GM19467 (cell line): ENCODE data around the gene NR5A1.

Experiments used
- ATAC-seq: cut with Tn5 transposase; IDR thresholded peaks from one replicate; pipeline ENCODE4 v1.9.1; 2021; ENCODE audit warnings: mild to moderate bottlenecking, moderate library complexity; ENCODE audit not compliant: unreplicated experiment

NR5A1 gene

DNA sequence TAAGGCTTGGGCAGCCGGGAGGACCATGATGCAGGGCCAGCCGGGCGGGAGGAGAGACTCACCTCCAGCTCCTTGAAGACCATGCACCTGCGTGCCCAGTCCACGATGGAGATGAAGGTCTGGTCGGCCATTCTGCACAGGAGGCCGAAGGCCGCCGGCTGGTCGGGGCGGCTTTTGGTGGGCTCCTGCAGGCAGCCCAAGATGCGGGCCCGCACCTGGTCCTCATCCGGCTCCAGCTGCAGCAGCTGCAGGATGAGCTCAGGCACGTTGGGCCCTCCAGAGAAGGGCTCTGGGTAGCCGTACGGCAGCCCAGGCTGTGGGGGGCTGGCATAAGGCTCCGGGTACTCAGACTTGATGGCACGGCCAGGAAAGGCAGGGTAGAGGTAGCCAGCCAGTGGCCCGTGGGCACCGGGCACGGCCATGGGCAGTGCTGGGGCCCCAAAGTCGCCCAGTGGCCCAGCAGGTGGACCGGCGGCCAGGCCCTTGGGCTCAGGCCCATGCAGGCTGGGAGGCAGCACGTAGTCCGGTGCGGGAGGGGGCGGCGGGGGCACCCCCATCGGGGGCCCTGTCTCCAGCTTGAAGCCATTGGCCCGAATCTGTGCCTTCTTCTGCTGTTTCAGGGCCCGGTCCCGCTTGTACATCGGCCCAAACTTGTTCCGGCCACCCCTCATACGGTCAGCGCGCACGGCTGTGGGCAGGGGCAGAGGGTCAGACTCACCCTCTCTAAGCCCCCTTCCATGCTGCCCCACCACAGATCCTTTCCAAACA, 7.0 kb downstream of the NR5A1 start:
- ATAC-seq: no peak

DNA sequence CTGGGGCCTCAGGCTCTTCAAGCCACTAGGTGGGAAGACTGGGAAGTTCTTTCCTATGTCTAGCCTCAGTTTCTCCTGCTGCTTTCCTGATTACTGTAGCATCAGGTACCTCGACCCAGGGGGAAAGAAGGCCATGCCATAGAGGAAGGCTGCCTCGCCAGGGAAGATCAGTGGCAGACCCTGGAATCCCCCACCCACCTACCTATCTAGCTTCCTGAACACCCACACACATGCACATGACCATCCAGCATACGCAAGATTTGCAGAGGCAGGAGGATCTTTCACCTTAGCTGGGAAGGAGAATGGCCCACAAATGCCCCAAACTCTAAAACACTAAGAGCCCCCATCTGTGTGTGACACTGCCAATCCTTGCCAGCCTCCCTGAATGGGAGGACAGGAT, 8.0 kb downstream of the NR5A1 start:
- no peak for ATAC-seq

DNA sequence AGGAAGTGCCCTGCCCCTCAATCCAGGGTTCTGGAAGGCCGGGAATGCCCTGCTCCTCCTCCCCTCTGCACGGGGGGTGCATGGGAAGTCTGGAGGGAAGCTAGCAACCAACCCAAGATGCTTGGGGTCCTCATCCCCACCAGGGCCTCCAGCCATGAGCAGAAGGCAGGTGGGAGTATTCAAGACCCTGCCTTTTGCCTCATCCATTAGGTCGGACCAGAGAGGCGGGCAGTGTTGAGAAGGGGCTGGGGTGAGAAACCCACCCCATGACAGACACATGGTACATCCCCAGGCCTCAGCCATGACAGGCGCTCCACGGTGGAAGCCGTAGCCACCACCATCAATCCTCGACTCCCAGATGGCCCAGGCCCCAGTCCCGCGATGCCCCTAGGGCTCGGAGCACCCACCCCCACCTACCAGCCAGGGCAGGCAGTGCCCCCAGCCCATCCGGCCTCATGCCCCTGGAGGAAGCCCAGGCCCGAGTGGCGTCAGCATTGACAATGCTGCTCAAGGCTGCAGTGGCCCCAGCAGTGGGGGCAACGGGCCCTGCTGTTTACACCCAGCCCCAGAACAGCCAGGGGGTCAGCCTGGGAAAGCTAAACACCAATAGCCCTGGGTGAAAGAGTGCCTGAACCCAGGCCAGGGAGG, 8.6 kb downstream of the NR5A1 start:
- no peak for ATAC-seq

DNA sequence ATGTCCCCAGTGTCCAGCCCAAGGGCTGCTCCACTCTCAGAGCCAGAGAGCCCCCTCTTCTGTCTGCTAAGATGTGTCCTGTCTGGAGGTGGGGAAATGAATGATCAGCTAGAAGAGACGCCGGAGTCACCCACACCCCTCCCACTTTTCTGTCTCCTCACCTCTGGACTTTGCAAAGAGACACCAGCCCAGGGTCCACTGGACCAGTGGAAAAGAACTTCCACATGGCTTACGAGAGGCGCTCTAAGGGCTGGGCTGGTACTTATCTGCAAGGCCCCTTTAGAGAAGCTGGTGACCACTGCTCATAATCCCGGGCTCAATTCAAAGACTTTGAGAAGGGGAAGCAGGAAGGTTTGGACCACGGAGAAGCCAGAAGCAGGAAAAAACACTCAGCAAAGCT, 9.2 kb downstream of the NR5A1 start:
- ATAC-seq: no peak

DNA sequence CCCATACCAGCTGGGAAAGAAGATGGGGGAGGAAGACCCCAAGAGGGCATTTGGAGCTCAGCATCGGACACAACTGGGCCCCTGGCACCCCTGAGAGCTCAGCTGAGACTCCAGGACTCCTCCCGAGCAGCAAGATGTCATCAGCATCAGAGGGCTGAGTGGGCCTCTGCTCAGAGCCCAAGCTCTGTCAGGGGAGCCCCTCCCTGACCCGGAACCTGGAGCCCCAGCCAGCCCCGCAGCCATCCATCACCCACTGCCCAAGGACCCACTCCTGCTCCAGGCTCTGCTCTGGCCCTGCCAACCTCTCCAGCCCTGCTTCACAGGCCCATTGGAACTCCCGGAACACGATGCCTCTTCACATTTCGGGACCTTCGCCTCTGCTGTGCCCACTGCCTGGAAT, 9.8 kb downstream of the NR5A1 start:
- ATAC-seq: no peak

DNA sequence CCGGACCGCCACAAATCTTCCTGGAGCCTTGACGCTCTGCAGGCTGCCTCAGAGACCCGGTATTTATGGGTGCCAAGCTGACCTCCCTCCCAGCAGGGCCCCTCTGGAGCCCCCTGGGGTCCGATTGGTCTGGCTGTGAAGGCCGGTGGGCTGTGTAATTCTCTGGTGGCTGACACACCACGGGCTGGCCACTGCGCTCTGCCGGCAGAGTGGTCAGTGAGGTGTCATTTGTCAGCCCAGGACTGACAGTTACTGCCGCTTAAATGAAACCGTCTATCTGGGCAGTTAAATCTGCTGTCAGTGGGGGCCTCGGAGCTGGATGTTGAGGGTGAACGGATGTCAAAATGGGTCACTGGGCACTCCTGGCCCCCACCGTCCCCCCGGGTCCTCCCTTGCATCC, 10.7 kb downstream of the NR5A1 start:
- ATAC-seq: no peak

DNA sequence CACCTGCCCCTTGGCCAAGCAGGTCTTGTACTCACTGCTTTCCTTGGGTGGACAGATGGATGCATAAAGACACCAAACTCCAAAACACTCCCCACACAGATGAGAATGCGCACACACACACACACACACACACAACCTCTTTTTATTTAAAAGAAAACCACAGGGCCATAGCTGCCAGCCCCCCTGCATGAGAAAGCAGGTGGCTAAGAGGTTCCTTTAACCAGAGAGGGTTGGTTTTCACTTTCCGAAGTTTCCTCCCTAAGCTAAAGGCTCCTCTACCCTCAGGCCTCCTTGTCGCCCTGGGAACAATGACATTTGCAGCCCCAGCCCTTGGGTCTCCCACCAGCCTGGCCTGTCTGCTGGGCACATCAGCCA, 11.1 kb downstream of the NR5A1 start:
- ATAC-seq: no peak

DNA sequence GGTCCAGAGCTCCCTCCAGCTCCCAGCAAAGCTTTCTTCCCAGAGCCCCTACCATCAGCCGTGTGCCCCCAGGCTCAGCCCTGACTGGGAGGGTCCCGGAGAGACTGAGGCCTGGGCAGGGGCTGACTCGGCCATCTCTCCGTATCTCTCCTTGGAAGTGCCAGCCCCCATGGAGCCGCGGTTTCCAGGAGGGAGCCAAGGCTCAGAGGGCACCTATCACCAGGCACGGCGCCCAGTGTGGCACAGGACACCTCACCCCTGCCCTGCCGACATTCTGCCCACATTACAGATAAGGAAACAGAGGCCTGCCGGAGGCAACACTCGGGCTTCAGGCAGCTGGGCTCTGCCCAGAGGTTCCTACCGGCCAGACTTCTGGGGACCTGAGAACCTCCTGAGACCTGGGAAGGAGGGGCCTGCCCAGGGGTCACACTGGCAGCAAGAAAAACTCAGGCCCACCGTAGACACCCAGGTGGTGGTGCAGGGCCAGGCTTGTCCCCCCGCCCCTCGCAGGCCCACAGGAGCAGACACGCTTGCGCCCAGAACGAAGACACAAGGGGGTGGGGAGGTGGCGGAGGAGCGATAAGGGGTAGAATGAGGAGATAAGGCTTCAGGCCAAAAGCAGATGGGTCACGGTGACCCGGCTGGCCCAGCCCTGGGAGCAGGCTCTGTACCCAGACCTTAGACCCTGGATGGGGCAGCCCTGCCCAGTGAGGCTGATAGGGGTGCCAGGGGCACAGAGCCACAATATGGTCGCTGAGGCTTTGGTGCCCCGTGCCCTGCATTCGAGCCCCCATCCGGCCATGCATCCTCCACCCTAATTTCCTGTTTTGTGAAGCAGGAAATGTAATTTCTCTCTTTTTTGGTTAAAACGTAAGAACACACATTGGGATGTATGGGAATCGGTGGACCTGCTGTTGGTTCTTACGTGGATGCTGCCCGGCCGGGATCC, 11.8 kb downstream of the NR5A1 start:
- ATAC-seq: no peak

DNA sequence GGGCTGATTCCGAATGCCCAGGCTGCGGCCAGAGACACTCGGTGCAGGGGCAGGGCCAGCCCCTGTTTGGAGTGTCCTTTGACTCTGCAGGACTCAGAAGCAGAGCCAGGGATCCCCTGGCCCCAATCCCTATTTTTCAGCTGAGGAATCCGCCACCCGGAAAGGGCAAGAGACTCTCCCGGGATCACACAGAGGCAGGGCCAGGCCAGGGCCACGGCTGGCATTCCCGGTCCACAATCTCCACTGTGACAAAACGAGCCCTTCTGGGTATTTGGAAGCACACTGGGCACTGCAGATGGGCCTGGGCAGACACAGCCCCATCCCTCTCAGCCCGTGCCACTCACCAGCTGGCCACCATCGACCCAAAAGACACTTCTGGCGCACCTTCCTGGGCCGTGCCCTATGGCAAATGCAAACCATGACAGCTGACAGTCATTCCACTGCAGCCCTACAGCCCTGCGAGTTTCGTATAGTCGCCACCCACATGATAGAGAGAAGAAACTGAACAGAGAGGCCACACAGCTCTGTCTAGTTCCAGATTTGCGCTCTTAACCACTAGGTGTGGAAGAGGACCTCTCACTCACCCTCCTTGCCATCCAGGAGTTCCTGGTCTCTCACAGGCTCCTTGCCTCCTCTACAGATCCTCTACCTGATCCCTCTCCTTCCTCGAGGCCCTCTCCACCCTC, 13.3 kb downstream of the NR5A1 start:
- no peak for ATAC-seq

DNA sequence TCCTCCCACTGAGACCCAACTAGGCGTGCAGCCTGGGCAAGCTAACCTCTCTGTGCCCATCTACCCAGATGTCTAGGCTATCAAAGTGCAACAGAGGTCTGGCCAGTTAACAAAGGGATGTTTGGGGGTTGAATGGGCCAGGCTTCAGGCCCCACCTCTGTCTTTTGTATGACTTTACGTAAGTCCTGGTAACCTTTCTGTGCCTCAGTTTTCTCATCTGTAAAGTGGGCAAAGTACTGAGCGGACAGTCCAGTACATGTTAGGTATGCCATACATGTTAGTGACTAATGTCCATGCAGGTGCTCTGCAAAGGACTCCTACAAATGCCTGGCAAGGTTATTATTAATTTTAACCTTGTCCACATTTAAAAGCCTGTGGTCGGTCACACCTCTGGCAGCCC, 14.0 kb downstream of the NR5A1 start:
- ATAC-seq: no peak

DNA sequence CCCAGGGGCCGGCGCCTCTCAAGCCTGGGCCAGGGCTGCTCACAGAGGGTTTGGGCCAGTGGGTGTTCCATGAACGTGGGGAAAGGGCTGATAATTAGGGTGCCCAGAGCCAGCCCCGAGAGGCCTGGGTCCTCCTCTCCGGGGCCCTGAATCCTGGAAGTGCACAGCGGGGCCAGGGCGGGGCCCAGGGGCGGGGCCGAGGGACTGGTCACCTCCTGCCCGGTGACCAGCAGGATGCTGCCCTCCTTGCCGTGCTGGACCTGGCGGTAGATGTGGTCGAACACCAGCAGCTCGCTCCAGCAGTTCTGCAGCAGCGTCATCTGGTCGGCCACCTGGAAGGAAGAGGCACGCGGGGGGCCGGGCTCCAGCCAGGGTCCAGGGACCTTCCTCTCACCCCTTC, 14.4 kb downstream of the NR5A1 start:
- no peak for ATAC-seq

DNA sequence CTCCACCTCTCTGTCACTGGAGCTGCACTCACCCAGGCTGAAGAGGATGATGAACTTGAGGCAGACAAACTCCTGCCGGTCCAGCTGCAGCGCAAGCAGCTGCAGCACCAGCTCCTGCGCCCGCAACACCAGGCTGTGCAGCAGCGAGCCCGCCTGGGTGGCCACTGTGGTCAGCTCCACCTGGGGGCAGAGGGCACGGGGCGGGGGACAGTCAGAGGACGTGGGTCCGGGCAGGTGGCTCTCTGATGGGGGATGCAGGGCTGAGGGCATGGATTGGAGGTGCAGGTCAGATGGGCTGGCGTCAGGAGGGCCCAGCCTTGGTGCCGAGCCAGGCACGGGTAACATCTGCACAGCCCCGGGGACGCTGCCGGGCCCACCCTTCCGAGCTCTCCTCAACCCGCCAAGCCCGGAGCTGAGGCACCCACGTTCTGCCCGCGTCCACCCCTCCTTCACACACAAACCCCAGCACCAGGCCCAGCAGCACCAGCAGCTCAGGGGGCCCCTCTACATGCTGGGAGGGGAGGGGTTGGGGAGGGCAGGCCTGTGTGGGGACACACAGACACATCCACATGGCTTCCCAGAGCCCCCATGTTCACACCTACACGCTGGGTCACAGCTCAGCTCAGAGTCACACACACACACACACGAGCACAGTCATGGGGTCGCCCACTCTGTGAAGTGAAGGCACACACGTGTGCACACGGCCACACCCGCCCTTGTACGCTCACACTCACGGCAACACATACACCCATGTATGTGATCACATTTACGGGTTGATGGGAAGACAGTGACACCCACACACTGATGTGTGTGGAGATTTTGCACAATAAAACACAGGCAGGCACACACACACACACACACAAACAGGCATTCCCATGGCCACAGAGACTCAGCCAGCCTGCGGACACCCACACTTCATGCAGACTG, 15.9 kb downstream of the NR5A1 start:
- no peak for ATAC-seq

DNA sequence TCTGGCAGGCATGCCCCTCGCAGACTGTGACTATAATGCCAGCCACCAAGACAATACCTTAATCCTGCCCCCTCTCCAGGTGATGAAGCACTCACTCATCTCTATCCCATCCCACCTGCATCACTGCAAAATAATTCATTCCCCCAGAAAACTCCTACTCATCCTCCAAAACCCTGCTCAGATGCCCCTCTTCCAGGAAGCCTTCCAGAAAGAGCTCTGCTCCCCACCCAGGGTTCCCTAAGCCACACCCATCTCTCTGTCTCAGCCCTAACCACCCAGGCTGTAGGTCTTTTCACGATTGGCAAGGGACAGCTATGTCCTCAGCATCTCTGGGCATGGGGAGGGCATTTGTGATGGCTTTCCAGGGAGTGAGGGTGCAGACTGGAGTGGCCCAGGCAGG, 17.2 kb downstream of the NR5A1 start:
- no peak for ATAC-seq

DNA sequence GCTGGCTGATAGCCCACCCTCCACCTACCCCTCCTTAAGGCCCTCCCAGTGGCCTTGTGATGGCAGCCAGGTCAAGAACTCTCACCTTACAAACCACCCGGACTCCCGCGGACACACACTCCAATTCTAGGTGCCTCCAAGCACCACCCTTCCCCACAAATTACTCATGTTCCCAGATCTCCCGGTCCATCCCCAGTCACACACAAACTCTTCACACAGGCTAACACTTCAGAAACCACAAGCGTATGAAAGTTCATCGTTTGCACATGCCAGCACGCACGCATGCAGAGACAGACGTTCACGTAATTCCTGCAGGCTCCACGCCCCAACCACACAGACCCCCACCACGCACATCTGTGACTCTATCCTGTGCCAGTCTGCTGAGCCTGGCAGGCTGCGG, 18.0 kb downstream of the NR5A1 start:
- no peak for ATAC-seq

DNA sequence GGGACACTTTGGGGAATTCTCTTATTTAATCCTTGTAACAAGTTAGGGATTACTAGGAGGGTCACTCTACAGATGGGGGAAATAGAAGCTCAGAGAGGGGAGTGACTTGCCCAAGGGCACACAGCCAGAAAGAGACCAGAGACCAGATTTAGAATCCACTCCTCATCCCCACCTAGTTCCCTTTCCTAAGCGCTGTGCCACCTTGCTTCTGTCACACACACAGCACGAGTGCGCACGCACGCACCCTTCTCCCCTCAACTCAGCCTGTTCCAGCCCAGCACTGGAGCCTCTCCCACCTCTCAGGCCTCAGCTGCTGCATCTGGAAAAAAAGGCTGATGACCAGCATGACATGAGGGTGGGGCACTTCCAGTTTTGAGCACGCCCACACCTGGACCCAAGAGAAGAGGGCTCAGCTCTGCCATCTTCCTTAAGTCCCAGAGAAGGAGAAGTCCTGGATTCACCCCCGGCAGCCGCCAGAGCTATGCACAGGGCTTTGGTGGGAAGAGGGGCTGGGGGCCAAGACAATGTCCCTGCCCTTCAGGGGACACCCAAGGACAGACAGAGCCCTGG, 18.5 kb downstream of the NR5A1 start:
- ATAC-seq: no peak

DNA sequence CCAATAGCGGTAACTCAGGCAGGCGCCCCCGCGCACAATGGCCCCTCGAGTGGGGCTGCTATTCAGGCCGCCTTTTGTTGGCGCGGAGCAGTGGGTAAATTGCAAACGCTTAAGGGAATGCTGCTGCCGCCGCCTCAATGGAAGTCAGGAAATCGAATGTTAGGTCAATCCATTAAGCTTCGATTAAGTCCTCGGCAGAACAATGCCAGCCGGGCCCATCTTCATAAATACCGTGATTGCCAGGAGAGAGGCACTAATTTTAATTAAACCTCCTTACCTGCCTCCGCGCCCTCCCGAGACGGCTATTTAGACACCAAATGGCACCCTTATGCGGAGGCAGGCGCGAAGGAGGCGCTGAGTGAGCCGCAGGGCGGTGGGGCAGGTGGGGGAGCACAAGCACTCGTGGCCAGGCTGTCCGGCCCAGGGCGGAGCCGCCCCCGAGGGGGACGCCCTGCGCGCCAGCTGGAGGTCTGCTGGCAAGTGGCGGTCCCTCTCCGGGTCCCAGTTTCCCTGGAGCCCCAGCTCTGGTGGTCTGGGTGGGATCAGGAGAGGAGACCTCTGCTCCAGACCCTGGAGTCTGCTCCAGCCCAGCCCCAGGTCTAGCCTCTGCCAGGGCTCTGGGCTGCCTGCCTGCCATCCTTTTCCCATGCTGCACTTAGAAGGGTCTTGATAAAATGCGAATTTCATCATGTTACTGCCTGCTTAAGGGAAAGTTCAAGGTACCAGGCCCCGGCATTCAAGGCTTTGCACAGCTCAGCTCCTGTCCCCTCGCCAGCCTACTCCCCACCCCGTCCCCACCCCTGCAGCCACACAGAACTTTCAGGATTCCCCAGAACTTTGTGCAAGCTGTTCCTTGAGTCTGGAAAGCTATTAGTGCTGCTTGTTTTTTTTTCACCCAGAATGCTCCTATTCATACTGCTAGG, 19.7 kb downstream of the NR5A1 start:
- no peak for ATAC-seq

DNA sequence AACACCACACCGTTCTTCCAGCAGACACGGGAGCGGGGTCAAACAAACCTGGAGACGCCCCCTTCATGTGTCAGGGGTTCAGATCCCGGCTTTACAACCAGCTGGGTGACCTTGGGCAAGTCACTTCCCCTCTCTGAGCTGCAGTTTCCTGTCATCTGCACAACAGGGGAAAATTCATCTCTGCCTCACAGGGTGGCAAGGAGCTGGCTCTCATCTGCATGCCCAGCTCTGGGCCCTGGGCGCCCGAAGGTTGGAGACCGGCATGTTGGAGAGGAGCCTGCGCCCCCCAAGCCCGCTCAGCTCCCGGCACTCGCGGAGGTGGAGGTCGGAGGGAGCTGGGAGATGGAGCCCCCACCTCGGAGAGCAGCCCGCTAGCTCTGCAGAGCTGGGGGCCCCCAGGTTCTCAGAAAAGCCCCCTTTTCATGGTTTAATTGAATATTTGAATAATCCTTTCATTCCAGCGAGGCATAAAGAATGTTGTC, 20.4 kb downstream of the NR5A1 start:
- no peak for ATAC-seq

DNA sequence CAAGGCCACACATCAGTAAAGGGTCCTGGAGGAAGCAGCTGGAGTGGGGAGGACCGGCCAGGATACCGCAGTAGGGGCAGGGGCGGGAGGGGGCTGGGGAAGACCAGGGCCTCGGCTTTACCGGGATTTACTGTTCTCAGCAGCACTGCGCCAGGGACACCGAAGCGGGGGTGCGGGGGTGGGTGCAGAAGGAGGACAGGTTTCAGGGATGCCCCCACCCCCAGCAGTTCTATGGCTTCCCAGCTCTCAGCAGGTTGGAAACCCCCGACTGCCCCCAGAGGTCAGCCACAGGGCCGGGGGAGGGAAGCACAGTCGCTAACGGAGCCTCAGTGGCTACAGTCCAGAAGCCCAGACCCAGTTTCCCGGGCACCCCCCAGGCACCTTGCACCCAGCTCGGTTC, 21.3 kb downstream of the NR5A1 start:
- no peak for ATAC-seq

DNA sequence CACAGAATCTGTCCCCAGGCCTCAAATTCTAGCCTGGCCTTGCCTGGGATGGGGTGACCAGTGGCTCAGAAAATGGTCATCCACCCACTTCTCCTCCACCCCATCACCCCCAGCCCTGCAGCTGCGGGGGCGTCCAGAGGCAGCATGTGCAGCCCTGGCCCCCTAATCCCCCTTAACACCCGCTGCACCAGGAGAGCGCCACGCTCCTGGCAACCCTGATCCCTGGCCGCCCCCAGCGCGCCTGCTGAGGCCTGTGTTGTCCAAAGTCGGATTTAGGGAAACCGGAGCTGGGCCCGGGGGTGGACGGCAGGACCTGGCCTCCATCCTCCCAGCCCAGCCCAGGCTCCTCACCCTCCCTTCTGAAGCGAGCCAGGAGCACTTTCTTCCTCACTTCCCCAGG, 22.0 kb downstream of the NR5A1 start:
- no peak for ATAC-seq
